Mesothelial cell of epicardium (in vitro differentiated cells): ENCODE data around the gene S100A6. TPM values are rescaled to one million over a fixed set of nuclear protein-coding genes. Genes with fewer than 3 reads are reported as not detected.
"Not testable (repeated sequence)": the region's sequence is repeated elsewhere in the genome, so short reads cannot be mapped to it uniquely, and the experiment has no call there.

Experiments used
- DNase-seq, 2 experiments: peaks; one replicate each; pipeline ENCODE4 v3.0.0; 2021; ENCODE audit warnings: low spot score in 2 of 2; ENCODE audit not compliant: unreplicated experiment in 2 of 2
- H3K27ac Mint-ChIP-seq: 2 replicates; pipeline ENCODE4 v1.8.0; 2021; ENCODE audit warnings: mixed read lengths
- H3K27me3 Mint-ChIP-seq: 2 replicates; pipeline ENCODE4 v1.8.0; 2021; ENCODE audit warnings: low read depth, mixed read lengths
- H3K36me3 Mint-ChIP-seq: 2 replicates; pipeline ENCODE4 v1.8.0; 2021; ENCODE audit warnings: mixed read lengths
- H3K4me1 Mint-ChIP-seq: 2 replicates; pipeline ENCODE4 v1.8.0; 2021; ENCODE audit warnings: mixed read lengths
- H3K4me3 Mint-ChIP-seq: 2 replicates; pipeline ENCODE4 v1.8.0; 2021; ENCODE audit warnings: mild to moderate bottlenecking, moderate library complexity, mixed read lengths
- H3K9me3 Mint-ChIP-seq: 2 replicates; pipeline ENCODE4 v1.8.0; 2021; ENCODE audit warnings: mixed read lengths
- CTCF ChIP-seq: fragments of 200-600 bp; sonication (generic); IDR thresholded peaks from one replicate; pipeline ENCODE4 v1.5.0; 2021; ENCODE audit warnings: antibody characterized with exemption; ENCODE audit not compliant: unreplicated experiment
- total RNA-seq: library from RNA; stranded (reverse); gene quantifications from 3 replicates; pipeline ENCODE4 v1.2.1, GENCODE V29; 2021

Gene S100A6
- total RNA-seq, 1 donor from 2014 or later = 3.9 TPM

- TF ChIP-seq CTCF = no peak
- no peak for DNase-seq
- H3K27ac Mint-ChIP-seq = peak overlapping the region; percentile 90
- H3K4me1 Mint-ChIP-seq = peaks cover 35% of the 10 kb centered on the region
- H3K27me3 Mint-ChIP-seq = no peaks in the 10 kb centered on the region
- H3K36me3 Mint-ChIP-seq = no peaks in the 10 kb centered on the region
- H3K9me3 Mint-ChIP-seq = no peaks in the 10 kb centered on the region
- no peak overlapping the region for H3K4me3 Mint-ChIP-seq
Observed at GRCh38 chr1:153526132-153526543, 9.7 kb downstream of the S100A6 start.

GRCh38 chr1:153525088-153525728, 10.6 kb downstream of the S100A6 start:
- no peaks in the 10 kb centered on the region for H3K36me3 Mint-ChIP-seq
- no peak for DNase-seq
- H3K4me3 Mint-ChIP-seq = no peak overlapping the region
- no peak for TF ChIP-seq CTCF
- H3K27ac Mint-ChIP-seq = peak overlapping the region; percentile 90
- no peaks in the 10 kb centered on the region for H3K9me3 Mint-ChIP-seq
- no peaks in the 10 kb centered on the region for H3K27me3 Mint-ChIP-seq
- H3K4me1 Mint-ChIP-seq = peaks cover 45% of the 10 kb centered on the region

- not testable (repeated sequence) for H3K4me3 Mint-ChIP-seq, H3K36me3 Mint-ChIP-seq, H3K9me3 Mint-ChIP-seq, H3K27me3 Mint-ChIP-seq, DNase-seq
- H3K27ac Mint-ChIP-seq = peak overlapping the region; percentile 77
- H3K4me1 Mint-ChIP-seq = peaks cover 55% of the 10 kb centered on the region
Observed at GRCh38 chr1:153522353-153523048, 13.3 kb downstream of the S100A6 start.

GRCh38 chr1:153521808-153522207, 14.0 kb downstream of the S100A6 start:
- not testable (repeated sequence) for H3K4me3 Mint-ChIP-seq, H3K36me3 Mint-ChIP-seq, H3K27ac Mint-ChIP-seq, H3K27me3 Mint-ChIP-seq, H3K9me3 Mint-ChIP-seq, DNase-seq
- peaks cover 53% of the 10 kb centered on the region for H3K4me1 Mint-ChIP-seq

GRCh38 chr1:153520818-153521476, 14.8 kb downstream of the S100A6 start:
- H3K9me3 Mint-ChIP-seq = no peaks in the 10 kb centered on the region
- no peak overlapping the region for H3K4me3 Mint-ChIP-seq
- H3K4me1 Mint-ChIP-seq = peaks cover 50% of the 10 kb centered on the region
- peak overlapping the region; percentile 77 for H3K27ac Mint-ChIP-seq
- DNase-seq = no peak
- no peaks in the 10 kb centered on the region for H3K27me3 Mint-ChIP-seq
- no peak for TF ChIP-seq CTCF
- H3K36me3 Mint-ChIP-seq = no peaks in the 10 kb centered on the region

- not testable (repeated sequence) for H3K9me3 Mint-ChIP-seq, H3K27me3 Mint-ChIP-seq, H3K4me3 Mint-ChIP-seq, H3K36me3 Mint-ChIP-seq, DNase-seq
- Mint-ChIP-seq H3K27ac (peak overlapping the region; percentile 77), H3K4me1 (peaks cover 47% of the 10 kb centered on the region)
Observed at GRCh38 chr1:153520137-153520691, 15.6 kb downstream of the S100A6 start.

- no peaks in the 10 kb centered on the region for H3K36me3 Mint-ChIP-seq
- H3K4me1 Mint-ChIP-seq = peaks cover 45% of the 10 kb centered on the region
- H3K27ac Mint-ChIP-seq = no peak overlapping the region
- H3K4me3 Mint-ChIP-seq = no peak overlapping the region
- no peaks in the 10 kb centered on the region for H3K27me3 Mint-ChIP-seq
- no peak for TF ChIP-seq CTCF
- no peak for DNase-seq
- no peaks in the 10 kb centered on the region for H3K9me3 Mint-ChIP-seq
Observed at GRCh38 chr1:153519242-153519641, 16.5 kb downstream of the S100A6 start.
